SIG-M5 (cell line): Measurements from ENCODE around the gene RTP2.
A peak's percentile ranks its signal among the peaks of the same experiment; 100 is the strongest.

Experiments used
- DNase-seq: peaks from one replicate; lab custom pipeline; 2025; lab: John Stamatoyannopoulos, UW

Gene RTP2, protein sequence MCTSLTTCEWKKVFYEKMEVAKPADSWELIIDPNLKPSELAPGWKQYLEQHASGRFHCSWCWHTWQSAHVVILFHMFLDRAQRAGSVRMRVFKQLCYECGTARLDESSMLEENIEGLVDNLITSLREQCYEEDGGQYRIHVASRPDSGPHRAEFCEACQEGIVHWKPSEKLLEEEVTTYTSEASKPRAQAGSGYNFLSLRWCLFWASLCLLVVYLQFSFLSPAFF

GRCh38 chr3:187702507-187703033 is at the start of gene RTP2:
RTP2 (minus strand) TSS chr3:187702557; CDS start chr3:187702128, 429 bp downstream.
- DNase-seq, result no peak

GRCh38 chr3:187750513-187751123 is 48.3 kb upstream of the RTP2 start:
- DNase-seq, result no peak

- DNase-seq, result no peak
These were observed 47.7 kb upstream of the RTP2 start for GRCh38 chr3:187750006-187750512.

GRCh38 chr3:187748050-187748481 is 45.7 kb upstream of the RTP2 start:
- no peak for DNase-seq

- no peak for DNase-seq
These were observed 45.1 kb upstream of the RTP2 start for GRCh38 chr3:187747506-187747905.

DNA sequence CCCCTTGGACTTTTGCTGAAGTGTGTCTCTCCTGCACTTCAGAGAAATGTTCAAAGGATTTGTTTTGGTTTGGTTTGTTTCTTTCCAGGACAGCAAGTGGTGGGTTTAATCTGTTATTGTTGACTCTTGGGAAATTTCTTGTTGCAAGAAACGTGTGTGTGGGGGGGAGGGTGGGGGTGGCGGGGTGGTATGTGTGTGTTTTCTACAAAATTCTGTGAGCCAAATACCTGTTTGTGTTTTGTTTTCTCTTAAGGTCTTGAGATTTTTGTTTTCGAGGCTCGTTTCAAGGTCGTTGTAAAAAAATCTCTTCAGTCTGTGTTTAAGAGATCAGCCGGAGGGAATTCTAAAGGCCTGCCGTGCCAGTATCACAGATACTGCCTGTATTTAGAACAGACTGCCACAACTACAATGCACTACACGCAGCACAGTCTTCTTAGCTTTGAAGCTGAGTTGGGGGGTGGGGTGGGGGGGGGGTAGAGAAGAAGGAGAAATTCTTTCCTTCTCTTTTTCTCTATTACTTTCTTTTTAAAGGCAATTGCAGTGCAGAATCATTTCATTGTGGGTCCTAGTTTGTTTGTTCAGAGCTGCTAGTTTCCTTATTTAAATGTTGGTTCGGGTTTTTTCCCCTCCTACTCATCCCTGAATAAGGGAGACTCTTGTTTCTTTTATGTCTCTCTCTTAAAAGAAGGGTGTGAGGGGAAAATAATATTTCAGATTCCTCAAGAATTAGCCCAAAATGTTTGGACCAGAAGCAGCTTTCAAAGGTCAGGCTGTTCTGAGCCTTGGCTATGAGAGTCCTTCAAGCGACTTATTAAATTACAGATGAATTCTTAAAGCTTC is 44.3 kb upstream of the RTP2 start:
- no peak for DNase-seq

DNA sequence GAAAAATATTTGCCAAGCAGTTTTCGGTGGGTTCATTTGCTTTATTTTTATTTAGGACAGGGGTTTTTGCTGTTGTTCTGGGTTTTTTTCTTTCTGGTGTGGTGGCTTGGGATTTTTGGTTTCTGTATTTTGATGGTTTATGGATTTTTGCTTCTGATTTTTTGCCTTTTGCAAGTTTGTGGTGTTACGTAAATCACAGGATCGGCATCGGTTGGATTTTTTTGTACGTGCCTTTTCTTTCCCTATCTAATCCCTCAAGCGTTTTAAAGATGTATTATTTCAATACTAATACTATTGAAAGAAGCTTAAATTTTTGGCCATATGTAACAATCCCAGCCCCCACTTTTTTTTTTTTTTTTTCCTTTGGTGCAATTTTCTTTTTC is 43.7 kb upstream of the RTP2 start:
- DNase-seq, result no peak

DNA sequence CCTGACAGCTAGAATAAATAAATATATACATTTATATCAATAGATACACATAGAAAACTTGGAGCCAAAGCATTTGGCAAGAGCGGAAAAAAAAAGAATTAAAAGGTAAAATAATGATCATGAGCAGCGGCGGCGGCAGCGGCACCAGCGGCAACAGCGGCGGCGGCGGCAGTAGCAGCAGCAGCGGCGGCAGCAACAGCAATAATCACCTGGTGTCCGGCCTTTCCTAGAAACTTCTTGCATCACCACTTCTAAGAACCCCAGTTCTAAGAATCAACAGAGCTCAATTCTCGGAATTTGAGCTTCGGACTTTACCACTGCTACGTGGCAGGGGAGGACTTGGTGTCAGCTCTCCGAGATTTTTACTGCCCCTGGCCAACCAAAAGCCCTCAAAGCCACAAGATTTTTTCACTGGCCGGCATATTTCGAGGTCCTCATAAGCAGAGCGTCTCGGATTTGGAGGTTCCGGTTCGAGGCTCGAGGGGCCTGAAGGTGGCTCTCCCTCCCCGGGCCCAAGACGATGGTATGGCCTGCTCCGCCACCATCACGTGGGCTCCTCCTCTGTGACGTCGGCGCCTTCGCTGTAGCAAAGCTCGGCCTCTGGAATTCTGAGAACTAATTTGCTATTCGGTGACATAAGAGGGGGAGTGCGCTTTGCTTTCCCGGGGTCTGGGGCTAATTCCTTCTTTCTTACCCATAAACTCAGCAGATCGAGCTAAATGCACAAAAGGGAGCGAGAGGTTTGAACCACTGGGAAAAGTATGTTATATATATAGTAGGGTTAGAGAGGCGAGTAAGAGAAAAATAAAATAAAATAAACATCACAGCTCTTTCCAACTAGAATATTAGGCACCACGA is 43.1 kb upstream of the RTP2 start, which contains the start of gene BCL6:
Gene BCL6, minus strand, starts transcription at position 268 of the 858 bp plus-strand sequence. CDS start 11,775 bp downstream, outside the sequence.
- peak; percentile 34 for DNase-seq

DNA sequence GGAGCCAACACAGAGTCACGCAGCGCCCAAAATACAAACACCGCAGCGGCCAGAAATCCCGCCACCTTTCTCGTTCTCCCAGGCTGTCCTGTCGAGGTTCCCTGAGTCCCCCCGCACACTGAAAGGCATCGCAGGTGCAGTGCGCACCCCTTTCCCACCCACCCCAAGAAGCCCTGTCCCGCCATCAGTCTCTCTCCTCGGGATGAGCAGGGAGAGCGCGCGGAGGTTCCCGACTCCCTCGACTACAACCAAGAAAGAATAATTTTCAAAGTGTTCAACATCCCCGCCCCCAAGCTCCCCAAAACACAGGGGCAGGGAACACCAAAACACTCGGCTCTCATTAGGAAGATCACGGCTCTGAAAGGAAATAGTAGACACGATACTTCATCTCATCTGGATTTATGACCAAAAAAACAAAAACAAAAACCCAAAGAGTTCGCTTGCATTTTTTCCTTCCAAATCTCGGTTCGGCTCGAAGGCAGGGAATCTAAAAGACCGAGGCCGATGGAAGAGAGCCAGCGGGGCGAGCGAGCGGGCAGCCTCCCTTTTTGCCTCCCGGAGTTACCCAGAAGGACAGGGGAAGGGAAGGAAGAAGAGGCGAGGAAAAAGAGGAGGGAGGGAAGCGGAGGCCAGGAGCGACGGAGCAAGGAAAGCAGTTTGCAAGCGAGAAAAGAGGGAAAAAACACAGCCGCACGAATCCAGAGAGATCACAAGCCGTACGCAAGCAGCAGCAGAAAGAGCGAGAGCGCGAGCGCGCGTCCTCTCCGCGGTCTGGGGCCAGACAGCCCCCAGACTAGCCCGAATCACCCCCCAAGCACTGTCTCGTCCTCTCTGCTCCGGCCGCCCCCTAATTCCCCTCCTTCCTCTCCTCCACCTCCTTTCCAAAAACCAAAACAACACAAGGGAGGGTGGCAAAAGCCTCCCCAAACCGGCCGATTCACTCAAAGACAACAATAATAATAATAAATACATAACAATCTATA is 42.1 kb upstream of the RTP2 start:
- no peak for DNase-seq

DNA sequence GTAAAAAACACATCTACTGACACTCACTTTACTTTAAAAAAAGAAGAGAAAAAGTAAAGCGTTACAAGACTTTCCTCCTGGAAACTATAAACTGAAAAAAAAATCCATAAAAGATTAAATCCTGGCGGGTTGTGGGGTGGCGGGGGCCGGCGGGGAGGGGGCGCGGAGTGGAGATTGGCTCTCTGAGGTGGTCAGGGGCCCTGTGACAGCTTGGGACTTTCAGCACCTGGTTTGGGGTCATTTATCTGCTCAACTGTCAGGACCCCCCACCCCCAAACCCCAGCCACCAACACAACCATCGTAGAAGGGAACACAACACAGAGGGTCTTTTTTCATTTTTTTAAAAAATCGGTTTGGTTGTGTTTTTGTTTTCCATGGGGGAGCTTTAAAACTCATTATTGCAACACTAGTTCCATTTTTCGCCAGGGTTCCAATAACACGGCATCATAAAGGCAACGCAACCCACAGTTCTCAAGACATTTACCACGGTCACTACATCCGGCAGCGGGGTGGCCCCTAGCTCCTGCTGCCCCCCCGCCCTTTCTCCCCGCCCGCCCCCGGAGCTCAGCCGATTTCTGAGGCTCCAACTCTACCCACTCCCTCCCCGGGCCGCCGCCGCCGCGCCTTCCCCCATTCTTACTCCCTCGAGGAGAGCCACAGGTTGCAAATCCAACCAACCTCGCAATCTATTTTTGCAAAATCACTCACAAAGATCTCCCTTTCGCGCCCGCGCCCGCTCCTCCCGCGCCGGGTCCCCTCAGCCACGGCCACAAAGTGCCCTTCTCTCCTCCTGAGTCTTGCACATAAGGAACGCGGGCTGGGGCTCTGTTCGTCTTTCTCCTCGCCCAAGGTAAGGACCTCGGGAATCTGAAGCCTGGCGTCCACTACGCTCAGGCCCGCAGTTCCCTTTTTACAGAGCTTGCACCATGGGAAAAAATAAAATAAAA is 41.1 kb upstream of the RTP2 start:
- no peak for DNase-seq

GRCh38 chr3:187742351-187743171 is 40.2 kb upstream of the RTP2 start:
- no peak for DNase-seq

DNA sequence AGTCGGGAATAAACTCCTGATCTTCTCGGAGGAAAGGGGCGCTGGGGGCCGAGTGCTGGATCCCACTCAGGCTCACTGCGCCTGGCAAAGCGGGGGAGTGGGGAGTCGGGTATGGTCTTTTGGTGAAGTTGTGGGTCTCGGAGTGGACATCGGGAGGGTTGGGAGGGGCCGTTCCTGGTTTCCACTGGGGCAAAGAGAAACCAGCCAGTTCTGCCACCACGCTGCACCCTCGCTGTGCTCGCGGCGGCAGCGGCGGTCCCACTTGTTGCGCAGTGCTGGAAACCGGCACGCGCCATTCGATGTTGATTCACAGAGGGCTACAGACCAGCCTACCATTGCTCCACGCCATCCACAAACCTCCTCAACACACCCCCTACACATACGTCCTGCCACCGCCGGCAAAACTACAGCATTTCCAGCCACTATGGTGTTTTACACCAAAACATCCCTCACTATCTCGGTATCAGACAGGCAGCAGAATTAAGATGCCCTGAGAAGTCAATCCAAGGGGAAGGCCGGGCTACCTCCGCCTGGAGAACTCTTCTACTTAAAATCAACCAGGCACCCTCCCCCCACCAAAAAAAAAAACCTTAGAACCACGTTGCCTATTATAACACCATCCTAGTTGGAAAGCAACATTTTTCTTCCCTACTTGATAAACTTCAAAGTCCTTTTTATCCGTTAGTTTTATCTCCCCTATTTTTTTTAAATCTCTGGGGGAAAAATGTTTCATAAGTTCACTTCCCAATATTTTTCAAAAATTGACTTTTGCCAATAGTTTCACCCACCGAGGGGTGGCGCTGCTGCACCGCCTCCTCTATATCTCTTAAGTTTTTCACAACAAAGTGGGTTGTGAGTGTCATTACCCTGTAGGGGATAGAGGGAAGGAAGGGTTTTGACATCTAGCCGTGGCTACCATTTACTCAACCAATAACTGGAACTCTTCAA is 39.3 kb upstream of the RTP2 start:
- DNase-seq, result peak; percentile 81

DNA sequence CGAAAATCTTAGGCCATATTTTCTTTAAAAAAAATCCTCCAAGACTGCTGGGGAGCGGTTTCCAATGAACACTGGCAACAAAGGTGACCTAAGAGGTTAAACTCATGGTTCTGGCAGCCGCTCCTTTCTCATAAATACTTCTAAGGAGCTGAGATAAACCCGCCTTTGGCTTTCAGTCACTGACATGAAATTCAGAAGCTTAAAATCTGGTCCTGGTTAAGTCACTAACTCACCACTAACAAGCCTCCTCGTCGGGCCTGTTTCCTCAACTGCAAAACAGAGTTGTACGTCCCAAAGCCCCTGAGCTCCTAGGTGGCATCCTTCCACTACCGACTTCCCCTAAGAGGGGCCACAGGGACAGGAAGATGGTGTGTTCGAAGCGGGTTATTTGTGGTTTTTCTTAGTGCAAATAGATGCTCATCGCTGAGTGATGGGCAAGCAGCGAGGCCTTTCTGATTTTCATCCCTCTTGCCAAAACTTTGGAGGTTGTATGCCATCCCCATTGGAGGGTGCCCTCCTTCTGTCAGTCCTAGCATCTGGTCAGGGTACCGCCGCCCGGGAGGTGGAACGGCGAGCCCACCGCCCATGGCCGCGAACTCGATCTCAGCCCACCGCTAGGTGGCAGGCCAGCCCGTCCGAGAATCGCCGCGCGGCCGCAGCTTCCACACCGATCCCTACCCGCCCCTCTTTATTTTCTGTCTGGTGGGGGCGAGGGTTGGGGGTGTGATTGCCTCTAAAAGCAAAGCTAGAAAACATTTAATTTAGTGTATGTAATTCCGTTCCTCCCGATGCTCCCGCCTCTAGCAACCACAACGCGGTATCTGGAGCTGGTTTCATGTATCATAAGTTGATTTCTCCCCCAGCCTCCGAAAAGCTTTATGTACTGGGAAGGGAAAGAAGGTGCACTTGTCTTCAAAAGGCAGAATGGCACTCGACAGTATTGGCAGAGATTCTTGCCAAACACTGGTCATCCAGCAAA is 38.4 kb upstream of the RTP2 start:
- DNase-seq, result no peak

GRCh38 chr3:187739561-187740332 is 37.4 kb upstream of the RTP2 start:
- no peak for DNase-seq

DNA sequence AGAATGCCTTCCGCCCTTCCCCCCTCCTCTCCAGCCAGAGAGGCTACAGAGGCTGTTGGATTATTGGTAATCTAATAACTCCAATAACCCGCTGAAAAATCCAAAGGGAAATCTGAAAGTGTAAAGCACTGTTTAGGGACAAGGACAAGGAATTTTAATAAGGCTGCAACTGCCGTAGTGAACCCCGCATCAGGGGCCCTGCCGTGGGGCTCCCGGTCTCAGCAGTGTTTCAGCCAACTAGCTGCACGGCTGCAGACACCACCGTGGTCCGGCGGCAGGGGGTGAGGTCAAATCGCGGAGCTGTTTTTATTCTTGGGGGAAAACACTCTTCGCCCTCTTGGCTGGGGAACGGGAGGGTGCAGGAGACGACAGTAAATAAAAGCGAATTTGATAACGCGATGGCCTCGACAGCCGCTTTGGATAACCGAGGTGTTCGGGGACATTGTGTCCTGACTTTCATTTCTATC is 36.8 kb upstream of the RTP2 start:
- DNase-seq, result peak; percentile 19
